SK-MEL-5 (cell line): ENCODE results near the gene ALPL. TPM values are rescaled to one million over a fixed set of nuclear protein-coding genes. Genes with fewer than 3 reads are reported as not detected.

Experiments used
- DNase-seq: peaks from one replicate; pipeline ENCODE4 v3.0.0-alpha.2; 2016; ENCODE audit warnings: low read depth, low spot score
- in situ Hi-C: cut with HindIII; loops from 2 replicates; pipeline ENCODE4 v1.10.0; 2016; ENCODE audit warnings: low sequenced_read_pairs, high pct_unique_total_duplicates, low pct_unique_long_range_greater_than_20kb
- total RNA-seq: library from RNA; depleted of rRNA; stranded (reverse); fragments of >200 nt; shearing (Covaris generic); gene quantifications from 2 replicates; pipeline ENCODE4 v1.2.3, GENCODE V29; 2014

Gene ALPL
- total RNA-seq, 1 experiment from 2014 or later: 0.50 TPM

- no peak for DNase-seq
- in situ Hi-C loops: no loop called here
Observed at GRCh38 chr1:21579791-21580190, 70.6 kb downstream of the ALPL start.

GRCh38 chr1:21584096-21584495 lies 74.9 kb downstream of the ALPL start:
- no peak for DNase-seq
- in situ Hi-C loops: no loop called here

- in situ Hi-C loops: no loop called here
- DNase-seq: no peak
Observed at GRCh38 chr1:21585037-21585436, 75.8 kb downstream of the ALPL start.

- in situ Hi-C loops: no loop called here
- no peak for DNase-seq
Observed at GRCh38 chr1:21586222-21586621, 77.0 kb downstream of the ALPL start.

GRCh38 chr1:21586846-21587601 lies 77.8 kb downstream of the ALPL start:
- in situ Hi-C loops: no loop called here

GRCh38 chr1:21587602-21587953 lies 78.4 kb downstream of the ALPL start:
- no peak for DNase-seq
- in situ Hi-C loops: no loop called here

More at GRCh38 chr1:21586846-21587601, 77.8 kb downstream of the ALPL start:
- DNase-seq: no peak

- no peak for DNase-seq
- in situ Hi-C loops: no loop called here
Observed at GRCh38 chr1:21589618-21590017, 80.4 kb downstream of the ALPL start.

- in situ Hi-C loops: no loop called here
- DNase-seq: no peak
Observed at GRCh38 chr1:21590126-21590880, 81.1 kb downstream of the ALPL start.

- in situ Hi-C loops: no loop called here
- DNase-seq: no peak
Observed at GRCh38 chr1:21590934-21591333, 81.7 kb downstream of the ALPL start.

GRCh38 chr1:21592086-21592865 lies 83.1 kb downstream of the ALPL start:
- no peak for DNase-seq
- in situ Hi-C loops: no loop called here

GRCh38 chr1:21593231-21593630 lies 84.0 kb downstream of the ALPL start:
- no peak for DNase-seq
- in situ Hi-C loops: no loop called here

- in situ Hi-C loops: no loop called here
- DNase-seq: no peak
Observed at GRCh38 chr1:21594501-21594900, 85.3 kb downstream of the ALPL start.

- peak; percentile 49 for DNase-seq
- in situ Hi-C loops: no loop called here
Observed at GRCh38 chr1:21594935-21595897, 86.0 kb downstream of the ALPL start.

GRCh38 chr1:21596174-21596573 lies 87.0 kb downstream of the ALPL start:
- in situ Hi-C loops: no loop called here
- no peak for DNase-seq

GRCh38 chr1:21596628-21597027 lies 87.4 kb downstream of the ALPL start:
- DNase-seq: no peak
- in situ Hi-C loops: no loop called here

GRCh38 chr1:21597753-21598152 lies 88.5 kb downstream of the ALPL start:
- in situ Hi-C loops: no loop called here
- DNase-seq: no peak

- no peak for DNase-seq
- in situ Hi-C loops: no loop called here
Observed at GRCh38 chr1:21598417-21598816, 89.2 kb downstream of the ALPL start.
